Dedifferentiated amniotic fluid mesenchymal stem cell (primary cell): ENCODE results near the gene YIF1B.
"Not testable (repeated sequence)": the region's sequence is repeated elsewhere in the genome, so short reads cannot be mapped to it uniquely, and the experiment has no call there.

ENCODE experiments used
- DNase-seq: peaks from one replicate; pipeline ENCODE4 v3.0.0-alpha.2; 2016; ENCODE audit errors: extremely low spot score

Gene YIF1B

GRCh38 chr19:38315657-38316476 is at the start of gene YIF1B:
TSS of gene YIF1B (minus strand) at chr19:38315947. CDS start at chr19:38315917, 30 bp downstream.
- DNase-seq: peak; percentile 97

- DNase-seq: not testable (repeated sequence)
Measured at GRCh38 chr19:38362946-38363688, 47.4 kb upstream of the YIF1B start.

- DNase-seq: peak; percentile 22
Measured at GRCh38 chr19:38362076-38362945, 46.6 kb upstream of the YIF1B start.

- DNase-seq: no peak
Measured at GRCh38 chr19:38361633-38362075, 45.9 kb upstream of the YIF1B start.

GRCh38 chr19:38360839-38361631 is 45.3 kb upstream of the YIF1B start:
- DNase-seq: no peak

GRCh38 chr19:38360351-38360750 is 44.6 kb upstream of the YIF1B start:
- DNase-seq: no peak

GRCh38 chr19:38359242-38360021 is 43.7 kb upstream of the YIF1B start:
- no peak for DNase-seq

GRCh38 chr19:38358071-38358470 is 42.3 kb upstream of the YIF1B start:
- no peak for DNase-seq

- DNase-seq: no peak
Measured at GRCh38 chr19:38355728-38356725, 40.3 kb upstream of the YIF1B start.

GRCh38 chr19:38352611-38353010 is 36.9 kb upstream of the YIF1B start:
- DNase-seq: no peak

GRCh38 chr19:38351865-38352395 is 36.2 kb upstream of the YIF1B start:
- DNase-seq: no peak

- DNase-seq: no peak
Measured at GRCh38 chr19:38350883-38351282, 35.1 kb upstream of the YIF1B start.

GRCh38 chr19:38346837-38347236 is 31.1 kb upstream of the YIF1B start:
- no peak for DNase-seq

GRCh38 chr19:38340927-38341326 is 25.2 kb upstream of the YIF1B start:
- no peak for DNase-seq

GRCh38 chr19:38339011-38339410 is 23.3 kb upstream of the YIF1B start:
- DNase-seq: not testable (repeated sequence)

- no peak for DNase-seq
Measured at GRCh38 chr19:38337360-38337653, 21.6 kb upstream of the YIF1B start.

GRCh38 chr19:38336638-38337359 is 21.1 kb upstream of the YIF1B start:
- DNase-seq: peak; percentile 86

- peak; percentile 94 for DNase-seq
Measured at GRCh38 chr19:38335949-38336637, 20.3 kb upstream of the YIF1B start.
